HT-29 (cell line): ENCODE results near the gene PLK1. TPM values are rescaled to one million over a fixed set of nuclear protein-coding genes. Genes with fewer than 3 reads are reported as not detected.

Experiments used
- DNase-seq: peaks from one replicate; pipeline ENCODE4 v3.0.0-alpha.2; 2015; ENCODE audit warnings: low spot score
- total RNA-seq: library from RNA; depleted of rRNA; stranded (reverse); fragments of >200 nt; shearing (Covaris generic); gene quantifications from 2 replicates; pipeline ENCODE4 v1.2.3, GENCODE V29; 2014

Gene PLK1
- total RNA-seq, 1 experiment from 2014 or later, result 99.6 TPM

- DNase-seq, result peak; percentile 68
Observed at GRCh38 chr16:23679274-23679985, 741 bp downstream of the PLK1 start.

- peak; percentile 18 for DNase-seq
Observed at GRCh38 chr16:23679986-23680336, 1.3 kb downstream of the PLK1 start.

GRCh38 chr16:23682181-23682580 lies 3.5 kb downstream of the PLK1 start:
- DNase-seq, result no peak

GRCh38 chr16:23683487-23683886 lies 4.8 kb downstream of the PLK1 start:
- no peak for DNase-seq

- no peak for DNase-seq
Observed at GRCh38 chr16:23687034-23687808, 8.5 kb downstream of the PLK1 start.

- DNase-seq, result no peak
Observed at GRCh38 chr16:23689442-23690187, 10.9 kb downstream of the PLK1 start.

GRCh38 chr16:23690771-23691482 lies 12.2 kb downstream of the PLK1 start:
- no peak for DNase-seq

- DNase-seq, result no peak
Observed at GRCh38 chr16:23691483-23692189, 12.9 kb downstream of the PLK1 start.

GRCh38 chr16:23692190-23692837 lies 13.6 kb downstream of the PLK1 start:
- DNase-seq, result no peak

GRCh38 chr16:23694265-23694643 lies 15.6 kb downstream of the PLK1 start:
- DNase-seq, result no peak

- DNase-seq, result no peak
Observed at GRCh38 chr16:23694644-23695373, 16.1 kb downstream of the PLK1 start.

- DNase-seq, result no peak
Observed at GRCh38 chr16:23695756-23696155, 17.1 kb downstream of the PLK1 start.

GRCh38 chr16:23699100-23699499 lies 20.4 kb downstream of the PLK1 start:
- peak; percentile 92 for DNase-seq

GRCh38 chr16:23700093-23700492 lies 21.4 kb downstream of the PLK1 start:
- DNase-seq, result no peak

GRCh38 chr16:23700509-23700908 lies 21.8 kb downstream of the PLK1 start:
- no peak for DNase-seq

GRCh38 chr16:23701045-23701444 lies 22.4 kb downstream of the PLK1 start:
- DNase-seq, result no peak

GRCh38 chr16:23702951-23703350 lies 24.3 kb downstream of the PLK1 start:
- DNase-seq, result no peak

GRCh38 chr16:23704772-23705516 lies 26.3 kb downstream of the PLK1 start:
- DNase-seq, result no peak

GRCh38 chr16:23705517-23705902 lies 26.8 kb downstream of the PLK1 start:
- no peak for DNase-seq
